Measurements from ENCODE around the gene G3BP2. TPM values are rescaled to one million over a fixed set of nuclear protein-coding genes. Genes with fewer than 3 reads are reported as not detected.

Gene G3BP2
- total and polyA plus RNA-seq, 10 of the 15 experiments (the other 5 are each of a cell fraction or from before 2014, with no cell fraction given) = 22.2 to 176 (median 102) TPM

DNA sequence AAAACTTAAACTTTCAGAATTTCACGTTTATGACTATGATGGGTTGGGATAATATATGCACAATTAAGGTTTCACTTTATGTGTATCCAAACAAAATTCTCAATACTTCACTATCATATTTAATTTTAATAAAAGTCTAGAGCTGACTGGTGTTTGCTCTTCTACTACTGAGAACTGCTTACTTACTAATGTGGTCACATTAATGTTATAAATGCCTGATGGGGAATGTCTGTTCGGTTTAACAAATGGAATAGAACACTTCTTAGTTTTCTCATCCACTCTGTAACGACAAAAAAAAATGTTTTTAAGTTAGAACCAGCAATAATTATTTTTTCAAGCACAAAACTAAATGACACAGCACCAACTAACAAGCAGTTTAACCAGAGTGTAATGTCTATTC lies 77.2 kb downstream of the G3BP2 start:
- WGBS (ENCODE audit: insufficient coverage, insufficient replicate concordance, low lambda C conversion rate, missing lambda C conversion rate) = 0% methylated on average over 3 of the region's 3 CpGs
- H4K20me1 ChIP-seq (ENCODE audit: control insufficient read depth, insufficient read depth) = no peaks in the 10 kb centered on the region
- in situ Hi-C loops (cut with MboI) = no loop called here
- no peaks in the 10 kb centered on the region for H3K9me3 ChIP-seq (replicated peaks; ENCODE audit: control insufficient read depth, insufficient read depth, low read length)
- no peak overlapping the region for H3K27ac ChIP-seq (ENCODE audit: control insufficient read depth, insufficient read depth)
- POLR2A ChIA-PET = no interaction called here
- ATAC-seq (no peak), FAIRE-seq (no peak), DNase-seq (ENCODE audit: low read depth, low spot score) (no peak)
- no peaks in the 10 kb centered on the region for H3K36me3 ChIP-seq (ENCODE audit: control insufficient read depth in 2 of 2, insufficient read depth in 2 of 2, low read length in 1 of 2)
- TF ChIP-seq ZNF274 (IDR thresholded peaks at IDR 0.05; ENCODE audit: insufficient read depth, insufficient read length) (no peak), GABPA (IDR thresholded peaks at IDR 0.05; ENCODE audit: low read depth) (no peak), ETV6 (conservative IDR thresholded peaks at IDR 0.05 in 1 of 2, IDR thresholded peaks at IDR 0.05 in 1 of 2; ENCODE audit: borderline replicate concordance in 1 of 2, low read depth in 1 of 2) (no peak)
- H3K27me3 ChIP-seq (replicated peaks in 1 of 2; ENCODE audit: control insufficient read depth in 2 of 2, insufficient read depth in 2 of 2, low read length in 1 of 2) = no peaks in the 10 kb centered on the region; a peak in 1 of 4 replicates
- intact Hi-C loops (cut with micrococcal nuclease; ENCODE audit: unreplicated experiment) = no loop called here
- no TSS peak for BruUV-seq (replicated peaks)
- no peak overlapping the region for H3K9ac ChIP-seq (ENCODE audit: control insufficient read depth, insufficient read depth, low read length)
- RAD21 ChIA-PET (ENCODE audit: unreplicated experiment) = interaction anchor here (1.5 kb wide), 1 partner anchor 21 kb away, joined by 4 read pairs; no protein-coding TSS in a partner anchor
- H3K4me3 ChIP-seq = no peak overlapping the region
- SMC1A ChIA-PET (ENCODE audit: uncharacterized antibody, unreplicated experiment) = no interaction called here
- H3K4me1 ChIP-seq (ENCODE audit: control insufficient read depth, insufficient read depth, low read length) = no peaks in the 10 kb centered on the region
- no peaks in the 10 kb centered on the region for H3K79me2 ChIP-seq (ENCODE audit: control insufficient read depth, insufficient read depth, low read length)
- H3K4me2 ChIP-seq (ENCODE audit: control insufficient read depth, insufficient read depth) = no peak overlapping the region
- CTCF ChIA-PET = interaction anchor here (0.6 to 1.2 kb wide), 2 partner anchors 26 to 113 kb away, joined by 3 read pairs; no protein-coding TSS in a partner anchor
- no peak overlapping the region for H2AFZ ChIP-seq (ENCODE audit: control insufficient read depth, low read depth, low read length)

DNA sequence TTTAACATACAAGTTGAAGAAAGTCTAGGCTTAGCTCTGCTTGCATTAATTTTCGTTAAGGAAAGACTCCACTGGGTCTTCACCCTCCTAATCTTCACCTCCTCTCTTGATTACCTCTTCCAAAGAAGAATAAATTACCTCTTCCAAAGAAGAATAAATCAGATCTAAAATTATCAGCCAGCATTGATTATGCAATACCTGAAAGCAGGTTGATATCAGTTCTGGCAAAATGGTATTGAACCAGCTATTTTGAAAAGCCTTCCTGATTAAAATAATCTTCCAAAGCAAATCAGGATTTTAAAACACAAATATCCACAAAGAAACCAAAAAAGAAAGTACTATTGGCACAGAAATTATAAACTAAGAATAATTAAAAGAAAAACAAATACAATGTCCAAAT lies 79.8 kb downstream of the G3BP2 start:
- no peaks in the 10 kb centered on the region for H3K79me2 ChIP-seq (ENCODE audit: control insufficient read depth, insufficient read depth, low read length)
- H4K20me1 ChIP-seq (ENCODE audit: control insufficient read depth, insufficient read depth) = no peaks in the 10 kb centered on the region
- SMC1A ChIA-PET (ENCODE audit: uncharacterized antibody, unreplicated experiment) = interaction anchor here (0.7 kb wide), 1 partner anchor 131 kb away, joined by 3 read pairs; the partner anchor contains the start of gene USO1
- in situ Hi-C loops (cut with MboI) = no loop called here
- POLR2A ChIA-PET = interaction anchor here (0.6 kb wide), 1 partner anchor 60 kb away, joined by 4 read pairs; no protein-coding TSS in a partner anchor
- TF ChIP-seq, protein P1, sequence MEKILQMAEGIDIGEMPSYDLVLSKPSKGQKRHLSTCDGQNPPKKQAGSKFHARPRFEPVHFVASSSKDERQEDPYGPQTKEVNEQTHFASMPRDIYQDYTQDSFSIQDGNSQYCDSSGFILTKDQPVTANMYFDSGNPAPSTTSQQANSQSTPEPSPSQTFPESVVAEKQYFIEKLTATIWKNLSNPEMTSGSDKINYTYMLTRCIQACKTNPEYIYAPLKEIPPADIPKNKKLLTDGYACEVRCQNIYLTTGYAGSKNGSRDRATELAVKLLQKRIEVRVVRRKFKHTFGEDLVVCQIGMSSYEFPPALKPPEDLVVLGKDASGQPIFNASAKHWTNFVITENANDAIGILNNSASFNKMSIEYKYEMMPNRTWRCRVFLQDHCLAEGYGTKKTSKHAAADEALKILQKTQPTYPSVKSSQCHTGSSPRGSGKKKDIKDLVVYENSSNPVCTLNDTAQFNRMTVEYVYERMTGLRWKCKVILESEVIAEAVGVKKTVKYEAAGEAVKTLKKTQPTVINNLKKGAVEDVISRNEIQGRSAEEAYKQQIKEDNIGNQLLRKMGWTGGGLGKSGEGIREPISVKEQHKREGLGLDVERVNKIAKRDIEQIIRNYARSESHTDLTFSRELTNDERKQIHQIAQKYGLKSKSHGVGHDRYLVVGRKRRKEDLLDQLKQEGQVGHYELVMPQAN (conservative IDR thresholded peaks at IDR 0.05) = no peak
- ATAC-seq (no peak), DNase-seq (ENCODE audit: low read depth, low spot score) (no peak), FAIRE-seq (no peak)
- no peaks in the 10 kb centered on the region for H3K27me3 ChIP-seq (replicated peaks in 1 of 2; ENCODE audit: control insufficient read depth in 2 of 2, insufficient read depth in 2 of 2, low read length in 1 of 2)
- no peaks in the 10 kb centered on the region for H3K36me3 ChIP-seq (ENCODE audit: control insufficient read depth in 2 of 2, insufficient read depth in 2 of 2, low read length in 1 of 2)
- H3K27ac ChIP-seq (ENCODE audit: control insufficient read depth, insufficient read depth) = no peak overlapping the region
- BruUV-seq (replicated peaks) = no TSS peak
- RAD21 ChIA-PET (ENCODE audit: unreplicated experiment) = no interaction called here
- H3K4me2 ChIP-seq (ENCODE audit: control insufficient read depth, insufficient read depth) = no peak overlapping the region
- intact Hi-C loops (cut with micrococcal nuclease; ENCODE audit: unreplicated experiment) = no loop called here
- H3K9ac ChIP-seq (ENCODE audit: control insufficient read depth, insufficient read depth, low read length) = no peak overlapping the region
- CTCF ChIA-PET = interaction anchor here (0.6 kb wide), 1 partner anchor 31 kb away, joined by 3 read pairs; no protein-coding TSS in a partner anchor
- no peak overlapping the region for H2AFZ ChIP-seq (ENCODE audit: control insufficient read depth, low read depth, low read length)
- WGBS (ENCODE audit: insufficient coverage, insufficient replicate concordance, low lambda C conversion rate, missing lambda C conversion rate) = 30% methylated on average over 1 of the region's 1 CpG
- H3K4me3 ChIP-seq = no peak overlapping the region
- no peaks in the 10 kb centered on the region for H3K9me3 ChIP-seq (replicated peaks; ENCODE audit: control insufficient read depth, insufficient read depth, low read length)
- no peaks in the 10 kb centered on the region for H3K4me1 ChIP-seq (ENCODE audit: control insufficient read depth, insufficient read depth, low read length)

Small RNAs within 50 kb of the gene (small RNA-seq; reads per million reads assigned to genes)
- not detected for gene RF00019

Other genes starting within 250 kb of the G3BP2 start
- gene RCHY1, start 159.0 kb downstream of the G3BP2 start, total RNA-seq (2014; rRNA removed) = 12.0 and 17.7 TPM in 2 replicates
- gene RCHY1, start 159.0 kb downstream of the G3BP2 start, total RNA-seq (2014; rRNA removed; fragmentation: Illumina TruSeq; extraction: Trizol) = 12.9 and 16.0 TPM in 2 replicates
- 24.3 and 27.7 TPM in 2 replicates for gene RCHY1, start 159.0 kb downstream of the G3BP2 start, total RNA-seq (2021)
- gene RCHY1, start 159.0 kb downstream of the G3BP2 start, polyA plus RNA-seq (2011; rRNA removed) = 50.6 and 68.0 TPM in 2 replicates
- 26.9 and 34.3 TPM in 2 replicates for gene RCHY1, start 159.0 kb downstream of the G3BP2 start, polyA plus RNA-seq (2014; fragmentation: Illumina TruSeq; extraction: Trizol)
- gene RCHY1, start 159.0 kb downstream of the G3BP2 start, polyA plus RNA-seq (2014; fragmentation: Nextera tagmentation; extraction: Ambion mirVana) = 10 to 100 TPM; 19.9 to 25.0 TPM
- 17.6 and 23.9 TPM in 2 replicates for gene RCHY1, start 159.0 kb downstream of the G3BP2 start, polyA plus RNA-seq (2014; rRNA removed)
- 10 to 100 TPM; 35.6 to 39.5 TPM for gene RCHY1, start 159.0 kb downstream of the G3BP2 start, polyA plus RNA-seq (2016; fragmentation: Nextera tagmentation; extraction: Ambion mirVana)
- 12.0 and 12.9 TPM in 2 replicates for gene THAP6, start 158.9 kb downstream of the G3BP2 start, total RNA-seq (2014; rRNA removed)
- gene THAP6, start 158.9 kb downstream of the G3BP2 start, total RNA-seq (2014; rRNA removed; fragmentation: Illumina TruSeq; extraction: Trizol) = 12.7 and 14.1 TPM in 2 replicates
- 9.8 and 10.3 TPM in 2 replicates for gene THAP6, start 158.9 kb downstream of the G3BP2 start, total RNA-seq (2021)
- gene THAP6, start 158.9 kb downstream of the G3BP2 start, polyA plus RNA-seq (2011; rRNA removed) = 21.9 and 32.0 TPM in 2 replicates
- gene THAP6, start 158.9 kb downstream of the G3BP2 start, polyA plus RNA-seq (2014; fragmentation: Illumina TruSeq; extraction: Trizol) = 14.3 and 20.6 TPM in 2 replicates
- 1 to 10 TPM; 8.9 to 9.4 TPM for gene THAP6, start 158.9 kb downstream of the G3BP2 start, polyA plus RNA-seq (2014; fragmentation: Nextera tagmentation; extraction: Ambion mirVana)
- 11.5 and 11.6 TPM in 2 replicates for gene THAP6, start 158.9 kb downstream of the G3BP2 start, polyA plus RNA-seq (2014; rRNA removed)
- 10 to 100 TPM; 14.1 to 17.1 TPM for gene THAP6, start 158.9 kb downstream of the G3BP2 start, polyA plus RNA-seq (2016; fragmentation: Nextera tagmentation; extraction: Ambion mirVana)
- gene ODAPH, start 117.3 kb downstream of the G3BP2 start, total RNA-seq (2014; rRNA removed) = 0.05 TPM in 1 of 2 replicates, not detected in the other
- 0.13 and 0.18 TPM in 2 replicates for gene ODAPH, start 117.3 kb downstream of the G3BP2 start, total RNA-seq (2014; rRNA removed; fragmentation: Illumina TruSeq; extraction: Trizol)
- not detected in 2 replicates for gene ODAPH, start 117.3 kb downstream of the G3BP2 start, total RNA-seq (2021)
- gene ODAPH, start 117.3 kb downstream of the G3BP2 start, polyA plus RNA-seq (2011; rRNA removed) = not detected in 2 replicates
- gene ODAPH, start 117.3 kb downstream of the G3BP2 start, polyA plus RNA-seq (2014; fragmentation: Illumina TruSeq; extraction: Trizol) = 0.12 TPM in 1 of 2 replicates, not detected in the other
- gene ODAPH, start 117.3 kb downstream of the G3BP2 start, polyA plus RNA-seq (2014; fragmentation: Nextera tagmentation; extraction: Ambion mirVana) = under 1 TPM; 0.06 to 0.13 TPM
- gene ODAPH, start 117.3 kb downstream of the G3BP2 start, polyA plus RNA-seq (2014; rRNA removed) = 0.11 TPM in 1 of 2 replicates, not detected in the other
- gene ODAPH, start 117.3 kb downstream of the G3BP2 start, polyA plus RNA-seq (2016; fragmentation: Nextera tagmentation; extraction: Ambion mirVana) = not detected
- gene CDKL2, start 42.9 kb downstream of the G3BP2 start, total RNA-seq (2014; rRNA removed) = 0.06 TPM in 1 of 2 replicates, not detected in the other
- not detected in 2 replicates for gene CDKL2, start 42.9 kb downstream of the G3BP2 start, total RNA-seq (2014; rRNA removed; fragmentation: Illumina TruSeq; extraction: Trizol)
- gene CDKL2, start 42.9 kb downstream of the G3BP2 start, total RNA-seq (2021) = not detected in 2 replicates
- gene CDKL2, start 42.9 kb downstream of the G3BP2 start, polyA plus RNA-seq (2011; rRNA removed) = 0.04 and 0.05 TPM in 2 replicates
- not detected in 2 replicates for gene CDKL2, start 42.9 kb downstream of the G3BP2 start, polyA plus RNA-seq (2014; fragmentation: Illumina TruSeq; extraction: Trizol)
- gene CDKL2, start 42.9 kb downstream of the G3BP2 start, polyA plus RNA-seq (2014; fragmentation: Nextera tagmentation; extraction: Ambion mirVana) = not detected
- not detected in 2 replicates for gene CDKL2, start 42.9 kb downstream of the G3BP2 start, polyA plus RNA-seq (2014; rRNA removed)
- gene CDKL2, start 42.9 kb downstream of the G3BP2 start, polyA plus RNA-seq (2016; fragmentation: Nextera tagmentation; extraction: Ambion mirVana) = under 1 TPM in 1 of 2 experiments, not detected in 1; 0.24 TPM
- gene USO1, start 51.2 kb upstream of the G3BP2 start, total RNA-seq (2014; rRNA removed) = 58.9 and 69.6 TPM in 2 replicates
- gene USO1, start 51.2 kb upstream of the G3BP2 start, total RNA-seq (2014; rRNA removed; fragmentation: Illumina TruSeq; extraction: Trizol) = 78.9 and 79.7 TPM in 2 replicates
- 44.2 and 49.2 TPM in 2 replicates for gene USO1, start 51.2 kb upstream of the G3BP2 start, total RNA-seq (2021)
- 64.5 and 102 TPM in 2 replicates for gene USO1, start 51.2 kb upstream of the G3BP2 start, polyA plus RNA-seq (2011; rRNA removed)
- 69.0 and 85.5 TPM in 2 replicates for gene USO1, start 51.2 kb upstream of the G3BP2 start, polyA plus RNA-seq (2014; fragmentation: Illumina TruSeq; extraction: Trizol)
- gene USO1, start 51.2 kb upstream of the G3BP2 start, polyA plus RNA-seq (2014; fragmentation: Nextera tagmentation; extraction: Ambion mirVana) = 10 to 100 TPM; 19.4 to 25.3 TPM
- 36.4 and 42.3 TPM in 2 replicates for gene USO1, start 51.2 kb upstream of the G3BP2 start, polyA plus RNA-seq (2014; rRNA removed)
- gene USO1, start 51.2 kb upstream of the G3BP2 start, polyA plus RNA-seq (2016; fragmentation: Nextera tagmentation; extraction: Ambion mirVana) = 10 to 100 TPM; 60.3 to 62.9 TPM
- gene PPEF2, start 229.0 kb upstream of the G3BP2 start, total RNA-seq (2014; rRNA removed) = not detected in 2 replicates
- not detected in 2 replicates for gene PPEF2, start 229.0 kb upstream of the G3BP2 start, total RNA-seq (2014; rRNA removed; fragmentation: Illumina TruSeq; extraction: Trizol)
- not detected in 2 replicates for gene PPEF2, start 229.0 kb upstream of the G3BP2 start, total RNA-seq (2021)
- gene PPEF2, start 229.0 kb upstream of the G3BP2 start, polyA plus RNA-seq (2011; rRNA removed) = not detected in 2 replicates
- not detected in 2 replicates for gene PPEF2, start 229.0 kb upstream of the G3BP2 start, polyA plus RNA-seq (2014; fragmentation: Illumina TruSeq; extraction: Trizol)
- gene PPEF2, start 229.0 kb upstream of the G3BP2 start, polyA plus RNA-seq (2014; fragmentation: Nextera tagmentation; extraction: Ambion mirVana) = not detected
- gene PPEF2, start 229.0 kb upstream of the G3BP2 start, polyA plus RNA-seq (2014; rRNA removed) = not detected in 2 replicates
- gene PPEF2, start 229.0 kb upstream of the G3BP2 start, polyA plus RNA-seq (2016; fragmentation: Nextera tagmentation; extraction: Ambion mirVana) = not detected